Vagina (tissue), 2 donors: ENCODE measurements around the gene SLC1A1. TPM values are rescaled to one million over a fixed set of nuclear protein-coding genes. Genes with fewer than 3 reads are reported as not detected.

Source experiments
- DNase-seq, 2 donors: peaks; one replicate each; pipeline ENCODE4 v3.0.0-alpha.2; 2017; ENCODE audit errors: extremely low spot score in 2 of 2
- H3K27ac ChIP-seq: fragments of 200-600 bp; sonication (generic); one replicate; pipeline ENCODE4 v1.5.1; 2019
- H3K27me3 ChIP-seq: fragments of 200-600 bp; sonication (generic); one replicate; pipeline ENCODE4 v1.5.1; 2019
- H3K36me3 ChIP-seq, 2 donors: fragments of 200-600 bp; sonication (generic); one replicate each; pipeline ENCODE4 v1.5.1; 2017 to 2019
- H3K4me1 ChIP-seq: fragments of 200-600 bp; sonication (generic); one replicate; pipeline ENCODE4 v1.5.1; 2019
- H3K4me3 ChIP-seq, 2 donors: fragments of 200-600 bp; sonication (generic); 1 replicate in 1 of 2; 2 replicates in 1 of 2; pipeline ENCODE4 v1.5.1; 2016 to 2019
- H3K9me3 ChIP-seq: fragments of 200-600 bp; sonication (generic); one replicate; pipeline ENCODE4 v1.5.1; 2019
- CTCF ChIP-seq, 3 experiments: fragments of 450-650 bp in 2 of 3; fragments of 200-600 bp in 1 of 3; sonication (generic) in 1 of 3; IDR thresholded peaks; one replicate each; pipeline ENCODE4 v1.5.1; 2017 to 2019; ENCODE audit warnings: antibody characterized with exemption in 3 of 3, mild to moderate bottlenecking in 2 of 3, moderate library complexity in 2 of 3
- POLR2A ChIP-seq, 2 donors: fragments of 450-650 bp; IDR thresholded peaks; one replicate each; pipeline ENCODE4 v1.6.1; 2017; ENCODE audit warnings: antibody characterized with exemption in 2 of 2, mild to moderate bottlenecking in 2 of 2, moderate library complexity in 2 of 2
- POLR2AphosphoS5 ChIP-seq, 2 donors: sonication (generic); formaldehyde crosslinking; IDR thresholded peaks; one replicate each; pipeline ENCODE4 v1.9.0; 2017; ENCODE audit warnings: antibody characterized with exemption in 2 of 2, mild to moderate bottlenecking in 2 of 2, low read depth in 1 of 2; ENCODE audit not compliant: insufficient read depth in 1 of 2
- intact Hi-C: fragments of 100-400 bp; cut with DNase I; formaldehyde crosslinking; loops from one replicate; pipeline ENCODE4 v1.15.1; 2023
- total RNA-seq: library from RNA; depleted of rRNA; stranded (reverse); fragments of >200 nt; gene quantifications from one replicate; pipeline ENCODE4 v1.2.3, GENCODE V29; 2016

Gene SLC1A1
- total RNA-seq, 1 donor from 2014 or later: 1.5 TPM

GRCh38 chr9:4464911-4465513 is 25.3 kb upstream of the SLC1A1 start:
- Histone ChIP-seq H3K36me3 (no peaks in the 10 kb centered on the region), H3K9me3 (no peaks in the 10 kb centered on the region), H3K27ac (no peak overlapping the region), H3K4me3 (no peak overlapping the region), H3K4me1 (no peaks in the 10 kb centered on the region), H3K27me3 (no peaks in the 10 kb centered on the region)
- no peak for DNase-seq
- intact Hi-C loops: no loop called here
- no peak for TF ChIP-seq CTCF (IDR thresholded peaks at IDR 0.05)
- TF ChIP-seq POLR2A (IDR thresholded peaks at IDR 0.05): no peak
- TF ChIP-seq POLR2AphosphoS5 (IDR thresholded peaks at IDR 0.05; ENCODE audit: insufficient read depth in 1 of 2, low read depth in 1 of 2): no peak

GRCh38 chr9:4465910-4466309 is 24.4 kb upstream of the SLC1A1 start:
- Histone ChIP-seq H3K27ac (no peak overlapping the region), H3K9me3 (no peaks in the 10 kb centered on the region), H3K4me1 (no peaks in the 10 kb centered on the region), H3K4me3 (no peak overlapping the region), H3K27me3 (no peaks in the 10 kb centered on the region), H3K36me3 (no peaks in the 10 kb centered on the region)
- no peak for DNase-seq
- no peak for TF ChIP-seq POLR2A (IDR thresholded peaks at IDR 0.05)
- TF ChIP-seq POLR2AphosphoS5 (IDR thresholded peaks at IDR 0.05; ENCODE audit: insufficient read depth in 1 of 2, low read depth in 1 of 2): no peak
- TF ChIP-seq CTCF (IDR thresholded peaks at IDR 0.05): no peak
- intact Hi-C loops: no loop called here

GRCh38 chr9:4475301-4475700 is 15.0 kb upstream of the SLC1A1 start:
- no peak for DNase-seq
- no peaks in the 10 kb centered on the region for H3K27me3 ChIP-seq
- H3K4me3 ChIP-seq: no peak overlapping the region
- intact Hi-C loops: no loop called here
- H3K9me3 ChIP-seq: no peaks in the 10 kb centered on the region
- no peaks in the 10 kb centered on the region for H3K36me3 ChIP-seq
- no peaks in the 10 kb centered on the region for H3K4me1 ChIP-seq
- H3K27ac ChIP-seq: no peak overlapping the region
- TF ChIP-seq CTCF (IDR thresholded peaks at IDR 0.05): no peak
- TF ChIP-seq POLR2AphosphoS5 (IDR thresholded peaks at IDR 0.05; ENCODE audit: insufficient read depth in 1 of 2, low read depth in 1 of 2): no peak
- TF ChIP-seq POLR2A (IDR thresholded peaks at IDR 0.05): no peak

GRCh38 chr9:4486176-4486575 is 4.1 kb upstream of the SLC1A1 start:
- intact Hi-C loops: no loop called here
- DNase-seq: no peak

More at GRCh38 chr9:4486176-4486575, 4.1 kb upstream of the SLC1A1 start:
- H3K9me3 ChIP-seq: no peaks in the 10 kb centered on the region
- no peak overlapping the region for H3K27ac ChIP-seq
- H3K27me3 ChIP-seq: no peaks in the 10 kb centered on the region
- peaks cover 17% of the 10 kb centered on the region for H3K4me1 ChIP-seq
- no peaks in the 10 kb centered on the region for H3K36me3 ChIP-seq
- no peak overlapping the region for H3K4me3 ChIP-seq
- TF ChIP-seq POLR2AphosphoS5 (IDR thresholded peaks at IDR 0.05; ENCODE audit: insufficient read depth in 1 of 2, low read depth in 1 of 2) (no peak), POLR2A (IDR thresholded peaks at IDR 0.05) (no peak), CTCF (IDR thresholded peaks at IDR 0.05) (no peak)
